GM19467 (cell line): ENCODE data around the gene MDH1B.

ENCODE experiments used
- ATAC-seq: cut with Tn5 transposase; IDR thresholded peaks from one replicate; pipeline ENCODE4 v1.9.1; 2021; ENCODE audit warnings: mild to moderate bottlenecking, moderate library complexity; ENCODE audit not compliant: unreplicated experiment

MDH1B gene

DNA sequence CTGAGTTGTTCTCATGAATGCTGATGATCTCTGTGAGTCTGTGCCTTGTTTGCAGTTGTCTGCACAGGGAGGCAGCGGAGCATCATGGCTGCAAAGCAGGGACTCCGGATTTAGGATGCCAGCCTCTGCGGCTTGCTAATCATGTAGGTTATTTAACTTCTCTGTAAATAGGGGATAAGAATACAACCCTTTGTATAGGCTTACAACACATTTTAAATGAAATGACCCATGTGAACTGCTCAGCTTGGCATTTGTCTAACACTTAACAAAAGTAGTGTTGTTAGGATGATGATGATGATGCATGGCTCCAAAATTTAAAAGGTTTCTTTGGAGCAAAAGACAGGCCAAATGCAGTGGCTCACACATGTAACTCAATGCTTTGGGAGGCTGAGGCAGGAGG lies 66.3 kb downstream of the MDH1B start:
- ATAC-seq: no peak

DNA sequence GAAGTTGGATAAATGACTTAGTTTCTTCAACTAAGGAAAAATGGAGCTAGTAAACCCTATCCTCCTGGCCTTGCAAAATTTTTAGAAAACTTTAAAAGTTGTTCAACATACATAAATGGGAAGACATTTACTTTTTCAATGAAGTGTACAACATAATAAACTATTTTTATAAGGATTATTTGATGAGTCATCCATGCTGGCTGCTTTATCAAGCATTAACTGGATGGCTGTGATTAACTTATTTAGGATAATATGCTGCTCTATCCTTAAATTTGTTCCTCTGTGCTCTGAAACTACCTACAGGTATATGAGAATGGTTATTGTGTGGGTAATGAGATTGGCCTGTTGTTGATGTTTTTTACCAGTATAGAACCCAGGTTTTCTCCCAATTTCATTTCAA lies 68.2 kb downstream of the MDH1B start:
- ATAC-seq: no peak

DNA sequence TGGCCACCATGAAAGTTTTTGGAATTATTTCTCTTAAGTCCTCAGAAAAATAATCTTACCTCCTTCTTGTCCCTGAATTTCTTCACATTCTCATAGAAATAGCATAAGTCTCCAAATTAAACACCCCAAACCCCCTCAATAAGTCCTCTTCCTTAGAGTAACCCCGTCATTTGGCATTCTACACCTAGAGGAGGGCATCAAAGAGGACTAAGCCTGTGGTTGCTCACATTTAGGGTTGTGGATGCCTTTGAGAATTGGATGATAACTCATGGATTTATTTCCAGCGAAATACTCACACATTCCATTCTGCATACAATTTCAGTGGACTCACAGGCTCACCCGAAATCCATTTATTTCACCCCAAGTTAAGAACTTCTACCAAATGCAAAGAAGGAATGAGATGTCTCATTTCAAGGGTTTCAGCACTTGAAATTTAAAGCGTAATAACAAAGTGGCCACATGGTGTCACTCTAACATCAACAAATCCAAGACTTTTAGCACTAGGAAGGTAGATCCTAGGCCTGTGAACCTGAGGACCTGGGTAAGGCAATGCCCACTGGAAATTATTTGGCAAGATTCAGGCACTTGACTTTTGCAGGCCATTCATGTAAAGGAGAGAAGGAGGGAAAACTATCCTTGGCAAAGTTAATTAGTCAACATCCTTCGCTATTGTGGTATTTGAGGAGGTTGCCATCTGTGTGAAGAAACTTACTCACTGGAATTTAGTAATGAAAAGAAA lies 71.6 kb downstream of the MDH1B start:
- no peak for ATAC-seq

GRCh38 chr2:206692971-206693370 lies 72.2 kb downstream of the MDH1B start:
- ATAC-seq: no peak

- ATAC-seq: no peak
Measured at GRCh38 chr2:206688990-206689389, 76.1 kb downstream of the MDH1B start.

DNA sequence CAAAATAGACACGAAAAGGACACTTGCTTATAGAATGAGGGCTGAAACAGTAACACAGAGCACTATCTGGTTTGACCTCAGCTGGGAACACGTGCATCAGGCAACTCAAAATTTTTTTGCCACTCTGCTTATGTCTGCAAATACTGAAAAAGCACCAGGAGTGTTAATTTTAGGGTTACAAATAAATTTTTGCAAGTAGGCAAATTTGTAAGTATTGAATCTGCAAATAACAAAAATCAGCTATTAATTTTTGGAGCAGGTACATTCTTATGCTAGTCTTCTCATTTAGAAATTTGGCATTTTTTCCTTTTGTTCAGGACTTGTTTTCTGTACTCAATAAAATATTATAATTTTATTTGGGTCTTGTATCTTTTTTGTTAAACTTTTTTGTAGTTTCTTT lies 76.7 kb downstream of the MDH1B start:
- ATAC-seq: no peak
